Posterior vena cava (tissue), 2 donors: ENCODE data around the gene HIF1A. TPM values are rescaled to one million over a fixed set of nuclear protein-coding genes. Genes with fewer than 3 reads are reported as not detected.
"Not testable (repeated sequence)": the region's sequence is repeated elsewhere in the genome, so short reads cannot be mapped to it uniquely, and the experiment has no call there.

Source experiments
- DNase-seq: peaks from one replicate; pipeline ENCODE4 v3.0.0-alpha.2; 2020; ENCODE audit warnings: low spot score
- intact Hi-C, 2 donors: fragments of 100-400 bp; cut with DNase I; formaldehyde crosslinking; loops; one replicate each; pipeline versions ENCODE4 v1.14.1 to v1.14.2; 2022 to 2023
- long read RNA-seq, 2 donors: library from polyadenylated mRNA; unstranded; transcript quantifications; one replicate each; pipeline ENCODE4 v2.0.0, GENCODE V29; 2020 to 2021
- total RNA-seq, 2 donors: library from RNA; stranded (reverse); fragmentation: NEBNext Ultra II Directional; extraction: Animal tissue kit (Norgen Biotek cat#: 25700); gene quantifications; one replicate each; pipeline ENCODE4 v1.2.1, GENCODE V29; 2021
- donor health status: DM: yes; HTN: yes; CAD: no.
- donor health status: DM: yes; HTN: yes; CAD: no.

HIF1A gene
- 100 to 1,000 TPM; 131 to 187 TPM for total RNA-seq
- long read RNA-seq, donor 1, transcript HIF1A-202 (15 exons, 3,919 nt), result major isoform, 11 of 28 reads
- long read RNA-seq, donor 1, partial matches to known transcripts, result 11 of 28 reads
- long read RNA-seq, donor 1, other reads (novel, unspliced or antisense), result 2 of 28 reads
- long read RNA-seq, donor 2, partial matches to known transcripts, result 65 of 82 reads
- long read RNA-seq, donor 2, other reads (novel, unspliced or antisense), result 14 of 82 reads

- DNase-seq, result peak; percentile 99
- intact Hi-C loops, result loop anchor here (10.0 kb wide), 2 partner anchors 150 to 220 kb away; no protein-coding TSS in a partner anchor
Measured at GRCh38 chr14:61694830-61695694, at the start of gene HIF1A. Gene HIF1A, plus strand, starts transcription at chr14:61695513. Its CDS starts 292 bp downstream, at chr14:61695805.

- intact Hi-C loops, result no loop called here
- DNase-seq, result no peak
Measured at GRCh38 chr14:61646366-61647116, 48.8 kb upstream of the HIF1A start.

GRCh38 chr14:61647704-61648103 is 47.6 kb upstream of the HIF1A start:
- DNase-seq, result no peak
- intact Hi-C loops, result no loop called here

- no peak for DNase-seq
- intact Hi-C loops, result no loop called here
Measured at GRCh38 chr14:61648377-61648776, 46.9 kb upstream of the HIF1A start.

GRCh38 chr14:61649283-61649682 is 46.0 kb upstream of the HIF1A start:
- DNase-seq, result no peak
- intact Hi-C loops, result no loop called here

- intact Hi-C loops, result no loop called here
- DNase-seq, result no peak
Measured at GRCh38 chr14:61651355-61651754, 44.0 kb upstream of the HIF1A start.

GRCh38 chr14:61652526-61653262 is 42.6 kb upstream of the HIF1A start:
- intact Hi-C loops, result no loop called here
- DNase-seq, result no peak

GRCh38 chr14:61653507-61653906 is 41.8 kb upstream of the HIF1A start:
- intact Hi-C loops, result no loop called here

GRCh38 chr14:61654026-61654425 is 41.3 kb upstream of the HIF1A start:
- intact Hi-C loops, result no loop called here
- no peak for DNase-seq

More at GRCh38 chr14:61653507-61653906, 41.8 kb upstream of the HIF1A start:
- no peak for DNase-seq

- no peak for DNase-seq
- intact Hi-C loops, result no loop called here
Measured at GRCh38 chr14:61655777-61656176, 39.5 kb upstream of the HIF1A start.

- intact Hi-C loops, result no loop called here
- no peak for DNase-seq
Measured at GRCh38 chr14:61656341-61656740, 39.0 kb upstream of the HIF1A start.

GRCh38 chr14:61658111-61658510 is 37.2 kb upstream of the HIF1A start:
- DNase-seq, intact Hi-C loops: not testable (repeated sequence)

GRCh38 chr14:61659582-61659981 is 35.7 kb upstream of the HIF1A start:
- intact Hi-C loops, result no loop called here

GRCh38 chr14:61661471-61662400 is 33.6 kb upstream of the HIF1A start:
- intact Hi-C loops, result no loop called here
- DNase-seq, result no peak

More at GRCh38 chr14:61659582-61659981, 35.7 kb upstream of the HIF1A start:
- DNase-seq, result no peak

GRCh38 chr14:61662437-61663311 is 32.6 kb upstream of the HIF1A start:
- intact Hi-C loops, result no loop called here
- no peak for DNase-seq

- intact Hi-C loops, result no loop called here
- no peak for DNase-seq
Measured at GRCh38 chr14:61663312-61663979, 31.9 kb upstream of the HIF1A start.

- intact Hi-C loops, result no loop called here
- no peak for DNase-seq
Measured at GRCh38 chr14:61668282-61668681, 27.0 kb upstream of the HIF1A start.
